HG02623 (cell line): Measurements from ENCODE around the gene SCAMP4.

Source experiments
- ATAC-seq: cut with Tn5 transposase; IDR thresholded peaks from one replicate; pipeline ENCODE4 v1.9.1; 2021; ENCODE audit warnings: moderate library complexity; ENCODE audit not compliant: unreplicated experiment

SCAMP4 gene

GRCh38 chr19:1905110-1905862, at the start of gene SCAMP4, which contains the start of gene ADAT3:
Gene SCAMP4, plus strand, starts transcription at chr19:1905399. Its CDS starts 9,621 bp downstream, at chr19:1915020.
Gene ADAT3, plus strand, starts transcription at chr19:1905399. Its CDS starts 6,649 bp downstream, at chr19:1912048.
- ATAC-seq, result peak; percentile 80

GRCh38 chr19:1855828-1856255, 49.4 kb upstream of the SCAMP4 start:
- no peak for ATAC-seq

GRCh38 chr19:1856345-1856697, 48.9 kb upstream of the SCAMP4 start:
- ATAC-seq, result no peak

GRCh38 chr19:1856698-1857603, 48.2 kb upstream of the SCAMP4 start:
- no peak for ATAC-seq

- no peak for ATAC-seq
Observed at GRCh38 chr19:1857648-1858326, 47.4 kb upstream of the SCAMP4 start.

GRCh38 chr19:1858412-1859081, 46.7 kb upstream of the SCAMP4 start:
- ATAC-seq, result no peak

- no peak for ATAC-seq
Observed at GRCh38 chr19:1859331-1859781, 45.8 kb upstream of the SCAMP4 start.

GRCh38 chr19:1860042-1860775, 45.0 kb upstream of the SCAMP4 start:
- ATAC-seq, result no peak

- ATAC-seq, result no peak
Observed at GRCh38 chr19:1860821-1861598, 44.2 kb upstream of the SCAMP4 start.

GRCh38 chr19:1861599-1862031, 43.6 kb upstream of the SCAMP4 start:
- ATAC-seq, result no peak

GRCh38 chr19:1862068-1862423, 43.2 kb upstream of the SCAMP4 start:
- ATAC-seq, result no peak

GRCh38 chr19:1862424-1863327, 42.5 kb upstream of the SCAMP4 start:
- no peak for ATAC-seq

GRCh38 chr19:1863328-1863637, 41.9 kb upstream of the SCAMP4 start, which contains the start of gene KLF16:
Gene KLF16, minus strand, starts transcription at chr19:1863579. Its CDS starts 82 bp downstream, at chr19:1863497.
- ATAC-seq, result peak; percentile 5

GRCh38 chr19:1863638-1864479, 41.3 kb upstream of the SCAMP4 start:
- peak; percentile 44 for ATAC-seq

- no peak for ATAC-seq
Observed at GRCh38 chr19:1864480-1865171, 40.6 kb upstream of the SCAMP4 start.

GRCh38 chr19:1865172-1866010, 39.8 kb upstream of the SCAMP4 start:
- no peak for ATAC-seq
